ENCODE measurements around the gene PPP1R12C.

GRCh38 chr19:55046975-55047622 is 70.3 kb downstream of the PPP1R12C start:
- TF ChIP-seq EZH2 (IDR thresholded peaks at IDR 0.05; ENCODE audit: low read length, unreplicated experiment) = no peak
- no peak for TF ChIP-seq CTCF (conservative IDR thresholded peaks at IDR 0.05; ENCODE audit: low read depth, low read length)
- TF ChIP-seq EZH2phosphoT487 (IDR thresholded peaks at IDR 0.05; ENCODE audit: borderline replicate concordance, low read length) = no peak
